Duodenal mucosa (tissue), 2 donors: ENCODE data around the gene EP400.
A peak's percentile ranks its signal among the peaks of the same experiment; 100 is the strongest.
"Not testable (repeated sequence)": the region's sequence is repeated elsewhere in the genome, so short reads cannot be mapped to it uniquely, and the experiment has no call there.

Experiments
- H3K27ac ChIP-seq: one replicate; pipeline ENCODE4 v1.7.0; 2013; ENCODE audit warnings: low read depth, low read length
- H3K27me3 ChIP-seq, 2 donors: one replicate each; pipeline ENCODE4 v1.7.0; 2013; ENCODE audit warnings: low read length in 2 of 2, control low read depth in 1 of 2; ENCODE audit not compliant: insufficient read depth in 2 of 2, control insufficient read depth in 1 of 2
- H3K36me3 ChIP-seq, 2 donors: one replicate each; pipeline ENCODE4 v1.7.0; 2013; ENCODE audit warnings: low read length in 2 of 2, control low read depth in 1 of 2; ENCODE audit not compliant: insufficient read depth in 2 of 2, control insufficient read depth in 1 of 2
- H3K4me1 ChIP-seq, 2 donors: one replicate each; pipeline ENCODE4 v1.7.0; 2013; ENCODE audit warnings: low read length in 2 of 2, control low read depth in 1 of 2; ENCODE audit not compliant: insufficient read depth in 2 of 2, control insufficient read depth in 1 of 2
- H3K4me3 ChIP-seq, 2 donors: one replicate each; pipeline ENCODE4 v1.7.0; 2013; ENCODE audit warnings: low read length in 2 of 2, low read depth in 1 of 2
- H3K9ac ChIP-seq, 2 donors: one replicate each; pipeline ENCODE4 v1.7.0; 2013; ENCODE audit warnings: low read length in 2 of 2, low read depth in 1 of 2
- H3K9me3 ChIP-seq, 2 donors: one replicate each; pipeline ENCODE4 v1.7.0; 2013; ENCODE audit warnings: low read length in 2 of 2, control low read depth in 1 of 2; ENCODE audit not compliant: control insufficient read depth in 1 of 2

The EP400 gene

GRCh38 chr12:131941987-131942341 lies 7.8 kb upstream of the EP400 start:
- no peaks in the 10 kb centered on the region for H3K27me3 ChIP-seq
- peaks cover 6 to 55% of the 10 kb centered on the region in 2 donors for H3K36me3 ChIP-seq
- H3K9ac ChIP-seq, result no peak overlapping the region
- no peak overlapping the region for H3K27ac ChIP-seq
- H3K9me3 ChIP-seq, result no peaks in the 10 kb centered on the region
- H3K4me3 ChIP-seq, result no peak overlapping the region
- H3K4me1 ChIP-seq, result no peaks in the 10 kb centered on the region

GRCh38 chr12:131942671-131943070 lies 7.1 kb upstream of the EP400 start:
- no peaks in the 10 kb centered on the region for H3K4me1 ChIP-seq
- H3K36me3 ChIP-seq, result peaks cover 6 to 52% of the 10 kb centered on the region in 2 donors

GRCh38 chr12:131943389-131943788 lies 6.4 kb upstream of the EP400 start:
- Histone ChIP-seq H3K27me3 (no peaks in the 10 kb centered on the region), H3K4me3 (no peak overlapping the region), H3K27ac (no peak overlapping the region), H3K9me3 (no peaks in the 10 kb centered on the region), H3K4me1 (no peaks in the 10 kb centered on the region), H3K9ac (no peak overlapping the region), H3K36me3 (peaks cover 6 to 51% of the 10 kb centered on the region in 2 donors)

More at GRCh38 chr12:131942671-131943070, 7.1 kb upstream of the EP400 start:
- Histone ChIP-seq H3K9me3 (no peaks in the 10 kb centered on the region), H3K27me3 (no peaks in the 10 kb centered on the region), H3K27ac (no peak overlapping the region), H3K4me3 (no peak overlapping the region), H3K9ac (no peak overlapping the region)

- H3K27ac ChIP-seq, result no peak overlapping the region
- no peaks in the 10 kb centered on the region for H3K9me3 ChIP-seq
- H3K27me3 ChIP-seq, result no peaks in the 10 kb centered on the region
- peaks cover 0 to 4% of the 10 kb centered on the region in 2 donors for H3K4me1 ChIP-seq
- H3K9ac ChIP-seq, result no peak overlapping the region
- no peak overlapping the region for H3K4me3 ChIP-seq
- peaks cover 6 to 50% of the 10 kb centered on the region in 2 donors for H3K36me3 ChIP-seq
Measured at GRCh38 chr12:131943876-131944275, 5.9 kb upstream of the EP400 start.

- H3K27ac ChIP-seq, result no peak overlapping the region
- H3K27me3 ChIP-seq, result no peaks in the 10 kb centered on the region
- H3K9me3 ChIP-seq, result no peaks in the 10 kb centered on the region
- H3K36me3 ChIP-seq, result peaks cover 6 to 42% of the 10 kb centered on the region in 2 donors
- H3K4me1 ChIP-seq, result peaks cover 0 to 4% of the 10 kb centered on the region in 2 donors
- no peak overlapping the region for H3K9ac ChIP-seq
- H3K4me3 ChIP-seq, result no peak overlapping the region
Measured at GRCh38 chr12:131944601-131945251, 5.0 kb upstream of the EP400 start.

GRCh38 chr12:131946757-131947156 lies 3.0 kb upstream of the EP400 start:
- Histone ChIP-seq H3K27me3 (no peaks in the 10 kb centered on the region), H3K27ac (no peak overlapping the region), H3K4me3 (no peak overlapping the region), H3K36me3 (peaks cover 3 to 27% of the 10 kb centered on the region in 2 donors), H3K9me3 (no peaks in the 10 kb centered on the region), H3K9ac (no peak overlapping the region), H3K4me1 (peaks cover 4 to 10% of the 10 kb centered on the region in 2 donors)

- Histone ChIP-seq H3K9me3 (no peaks in the 10 kb centered on the region), H3K4me1 (peaks cover 4 to 10% of the 10 kb centered on the region in 2 donors), H3K36me3 (peaks cover 0 to 21% of the 10 kb centered on the region in 2 donors), H3K4me3 (no peak overlapping the region), H3K9ac (no peak overlapping the region), H3K27me3 (no peaks in the 10 kb centered on the region), H3K27ac (no peak overlapping the region)
Measured at GRCh38 chr12:131947482-131948027, 2.2 kb upstream of the EP400 start.

GRCh38 chr12:131948166-131948712 lies 1.5 kb upstream of the EP400 start:
- no peaks in the 10 kb centered on the region for H3K9me3 ChIP-seq
- no peak overlapping the region for H3K4me3 ChIP-seq
- peaks cover 3 to 15% of the 10 kb centered on the region in 2 donors for H3K36me3 ChIP-seq
- no peaks in the 10 kb centered on the region for H3K27me3 ChIP-seq
- H3K4me1 ChIP-seq, result peaks cover 4 to 10% of the 10 kb centered on the region in 2 donors
- no peak overlapping the region for H3K9ac ChIP-seq
- H3K27ac ChIP-seq, result no peak overlapping the region

GRCh38 chr12:131948713-131949430 lies 870 bp upstream of the EP400 start:
- not testable (repeated sequence) for H3K9ac ChIP-seq, H3K36me3 ChIP-seq, H3K27me3 ChIP-seq, H3K9me3 ChIP-seq
- peak overlapping the region; percentile 47 to 75 for H3K4me3 ChIP-seq
- peak overlapping the region; percentile 6 for H3K27ac ChIP-seq
- H3K4me1 ChIP-seq, result peaks cover 4 to 10% of the 10 kb centered on the region in 2 donors
